ENCODE data around the gene EPB41L4B.

Gene EPB41L4B

DNA sequence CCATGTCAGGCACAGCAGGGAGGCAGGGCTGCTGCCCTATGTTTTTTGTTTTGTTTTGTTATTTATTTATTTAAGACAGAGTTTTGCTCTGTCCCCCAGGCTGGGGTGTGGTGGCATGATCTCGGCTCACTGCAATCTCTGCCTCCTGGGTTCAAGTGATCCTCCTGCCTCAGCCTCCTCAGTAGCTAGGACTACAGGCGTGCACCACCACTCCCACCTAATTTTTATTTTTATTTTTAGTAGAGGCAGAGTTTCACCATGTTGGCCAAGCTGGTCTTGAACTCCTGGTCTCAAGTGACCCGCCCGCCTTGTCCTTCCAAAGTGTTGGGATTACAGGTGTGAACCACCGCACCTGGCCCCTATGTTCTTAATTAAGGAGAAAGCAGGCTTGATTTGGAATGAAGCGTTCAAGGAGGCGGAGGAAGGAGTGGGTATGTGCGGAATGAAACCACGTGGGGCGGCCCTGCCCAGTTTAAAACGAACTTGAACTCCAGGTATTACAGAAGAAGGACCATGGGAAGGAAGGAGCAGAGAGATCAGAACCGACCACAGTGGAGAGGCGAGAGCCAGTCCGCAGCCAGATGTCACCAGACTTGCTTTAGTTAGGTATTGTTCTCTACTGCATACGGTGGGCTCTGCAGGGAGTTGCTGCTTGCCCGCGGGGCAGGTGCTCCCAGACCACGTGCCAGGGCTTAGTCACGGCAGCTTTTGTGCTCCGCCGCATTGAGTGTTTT, 34.9 kb upstream of the EPB41L4B start:
- Histone ChIP-seq H3K4me3 (ENCODE audit: low read depth, low read length) (no peak overlapping the region), H3K9me3 (ENCODE audit: control insufficient read depth, insufficient read depth, low read depth, low read length) (no peaks in the 10 kb centered on the region), H3K36me3 (ENCODE audit: control insufficient read depth in 2 of 2, insufficient read depth in 1 of 2, low read length in 2 of 2) (no peaks in the 10 kb centered on the region), H3K4me1 (ENCODE audit: control insufficient read depth, insufficient read depth, low read length) (no peaks in the 10 kb centered on the region), H3K27ac (ENCODE audit: extremely low read depth, low read depth, low read length) (no peak overlapping the region)
- CTCF ChIA-PET: no interaction called here
- TF ChIP-seq ZNF302 (tag by site-specific recombination; IDR thresholded peaks at IDR 0.05; ENCODE audit: low read depth) (no peak), ZNF146 (tag by site-specific recombination; IDR thresholded peaks at IDR 0.05) (no peak), ZNF10 (tag by site-specific recombination; IDR thresholded peaks at IDR 0.05) (no peak), GLI2 (tag by site-specific recombination; IDR thresholded peaks at IDR 0.05; ENCODE audit: borderline replicate concordance, low read depth) (no peak), ZSCAN23 (tag by site-specific recombination; IDR thresholded peaks at IDR 0.05) (no peak), ZNF548 (tag by site-specific recombination; IDR thresholded peaks at IDR 0.05) (no peak), ZNF350 (tag by site-specific recombination; IDR thresholded peaks at IDR 0.05) (no peak), ZFP41 (tag by site-specific recombination; IDR thresholded peaks at IDR 0.05; ENCODE audit: borderline replicate concordance) (no peak), ZNF544 (tag by site-specific recombination; IDR thresholded peaks at IDR 0.05) (no peak), ZNF24 (tag by site-specific recombination; IDR thresholded peaks at IDR 0.05) (no peak), ZNF654 (tag by site-specific recombination; IDR thresholded peaks at IDR 0.05; ENCODE audit: low read depth) (no peak), ZNF624 (tag by site-specific recombination; IDR thresholded peaks at IDR 0.05) (no peak)
- TF ChIP-seq, protein P1, sequence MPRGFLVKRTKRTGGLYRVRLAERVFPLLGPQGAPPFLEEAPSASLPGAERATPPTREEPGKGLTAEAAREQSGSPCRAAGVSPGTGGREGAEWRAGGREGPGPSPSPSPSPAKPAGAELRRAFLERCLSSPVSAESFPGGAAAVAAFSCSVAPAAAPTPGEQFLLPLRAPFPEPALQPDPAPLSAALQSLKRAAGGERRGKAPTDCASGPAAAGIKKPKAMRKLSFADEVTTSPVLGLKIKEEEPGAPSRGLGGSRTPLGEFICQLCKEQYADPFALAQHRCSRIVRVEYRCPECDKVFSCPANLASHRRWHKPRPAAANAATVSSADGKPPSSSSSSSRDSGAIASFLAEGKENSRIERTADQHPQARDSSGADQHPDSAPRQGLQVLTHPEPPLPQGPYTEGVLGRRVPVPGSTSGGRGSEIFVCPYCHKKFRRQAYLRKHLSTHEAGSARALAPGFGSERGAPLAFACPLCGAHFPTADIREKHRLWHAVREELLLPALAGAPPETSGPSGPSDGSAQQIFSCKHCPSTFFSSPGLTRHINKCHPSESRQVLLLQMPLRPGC (tag by site-specific recombination; IDR thresholded peaks at IDR 0.05): no peak
- TF ChIP-seq, protein P2, sequence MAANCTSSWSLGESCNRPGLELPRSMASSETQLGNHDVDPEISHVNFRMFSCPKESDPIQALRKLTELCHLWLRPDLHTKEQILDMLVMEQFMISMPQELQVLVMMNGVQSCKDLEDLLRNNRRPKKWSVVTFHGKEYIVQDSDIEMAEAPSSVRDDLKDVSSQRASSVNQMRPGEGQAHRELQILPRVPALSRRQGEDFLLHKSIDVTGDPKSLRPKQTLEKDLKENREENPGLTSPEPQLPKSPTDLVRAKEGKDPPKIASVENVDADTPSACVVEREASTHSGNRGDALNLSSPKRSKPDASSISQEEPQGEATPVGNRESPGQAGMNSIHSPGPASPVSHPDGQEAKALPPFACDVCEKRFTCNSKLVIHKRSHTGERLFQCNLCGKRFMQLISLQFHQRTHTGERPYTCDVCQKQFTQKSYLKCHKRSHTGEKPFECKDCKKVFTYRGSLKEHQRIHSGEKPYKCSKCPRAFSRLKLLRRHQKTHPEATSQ (tag by site-specific recombination; IDR thresholded peaks at IDR 0.05): no peak
- POLR2A ChIA-PET: no interaction called here

DNA sequence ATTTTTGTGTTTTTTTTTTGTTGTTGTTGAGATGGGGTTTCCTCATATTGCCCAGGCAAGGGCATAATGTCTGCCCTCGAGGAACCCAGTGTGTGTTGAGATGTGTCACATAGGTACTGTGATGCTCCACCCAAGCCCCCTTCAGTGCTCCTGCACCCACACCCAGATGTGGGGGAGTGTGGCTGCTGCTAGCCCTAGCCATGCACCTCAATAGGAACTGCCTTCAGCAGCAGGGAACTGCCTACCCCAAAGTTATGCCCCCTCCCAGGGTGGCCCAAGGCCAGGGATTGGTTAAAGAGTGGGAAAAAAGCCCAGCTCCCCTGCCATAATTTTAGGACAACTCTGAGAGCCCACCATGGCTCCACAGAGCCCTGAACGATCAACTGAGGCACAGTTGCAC, 33.3 kb upstream of the EPB41L4B start:
- H3K4me3 ChIP-seq (ENCODE audit: low read depth, low read length): no peak overlapping the region
- no peaks in the 10 kb centered on the region for H3K36me3 ChIP-seq (ENCODE audit: control insufficient read depth in 2 of 2, insufficient read depth in 1 of 2, low read length in 2 of 2)
- no peak for TF ChIP-seq ZNF555 (tag by site-specific recombination; conservative IDR thresholded peaks at IDR 0.05)
- no peak for TF ChIP-seq ZNF302 (tag by site-specific recombination; IDR thresholded peaks at IDR 0.05; ENCODE audit: low read depth)
- TF ChIP-seq ZNF157 (tag by site-specific recombination; IDR thresholded peaks at IDR 0.05): no peak
- no peak for TF ChIP-seq ZNF623 (tag by site-specific recombination; IDR thresholded peaks at IDR 0.05)
- TF ChIP-seq, protein P3, sequence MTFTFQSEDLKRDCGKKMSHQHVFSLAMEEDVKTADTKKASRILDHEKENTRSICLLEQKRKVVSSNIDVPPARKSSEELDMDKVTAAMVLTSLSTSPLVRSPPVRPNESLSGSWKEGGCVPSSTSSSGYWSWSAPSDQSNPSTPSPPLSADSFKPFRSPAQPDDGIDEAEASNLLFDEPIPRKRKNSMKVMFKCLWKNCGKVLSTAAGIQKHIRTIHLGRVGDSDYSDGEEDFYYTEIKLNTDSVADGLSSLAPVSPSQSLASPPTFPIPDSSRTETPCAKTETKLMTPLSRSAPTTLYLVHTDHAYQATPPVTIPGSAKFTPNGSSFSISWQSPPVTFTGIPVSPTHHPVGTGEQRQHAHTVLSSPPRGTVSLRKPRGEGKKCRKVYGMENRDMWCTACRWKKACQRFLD (tag by site-specific recombination; IDR thresholded peaks at IDR 0.05): no peak
- TF ChIP-seq, protein P4, sequence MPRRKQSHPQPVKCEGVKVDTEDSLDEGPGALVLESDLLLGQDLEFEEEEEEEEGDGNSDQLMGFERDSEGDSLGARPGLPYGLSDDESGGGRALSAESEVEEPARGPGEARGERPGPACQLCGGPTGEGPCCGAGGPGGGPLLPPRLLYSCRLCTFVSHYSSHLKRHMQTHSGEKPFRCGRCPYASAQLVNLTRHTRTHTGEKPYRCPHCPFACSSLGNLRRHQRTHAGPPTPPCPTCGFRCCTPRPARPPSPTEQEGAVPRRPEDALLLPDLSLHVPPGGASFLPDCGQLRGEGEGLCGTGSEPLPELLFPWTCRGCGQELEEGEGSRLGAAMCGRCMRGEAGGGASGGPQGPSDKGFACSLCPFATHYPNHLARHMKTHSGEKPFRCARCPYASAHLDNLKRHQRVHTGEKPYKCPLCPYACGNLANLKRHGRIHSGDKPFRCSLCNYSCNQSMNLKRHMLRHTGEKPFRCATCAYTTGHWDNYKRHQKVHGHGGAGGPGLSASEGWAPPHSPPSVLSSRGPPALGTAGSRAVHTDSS (tag by site-specific recombination; IDR thresholded peaks at IDR 0.05): no peak
- TF ChIP-seq ZNF37A (tag by site-specific recombination; IDR thresholded peaks at IDR 0.05): no peak
- TF ChIP-seq, protein P5, sequence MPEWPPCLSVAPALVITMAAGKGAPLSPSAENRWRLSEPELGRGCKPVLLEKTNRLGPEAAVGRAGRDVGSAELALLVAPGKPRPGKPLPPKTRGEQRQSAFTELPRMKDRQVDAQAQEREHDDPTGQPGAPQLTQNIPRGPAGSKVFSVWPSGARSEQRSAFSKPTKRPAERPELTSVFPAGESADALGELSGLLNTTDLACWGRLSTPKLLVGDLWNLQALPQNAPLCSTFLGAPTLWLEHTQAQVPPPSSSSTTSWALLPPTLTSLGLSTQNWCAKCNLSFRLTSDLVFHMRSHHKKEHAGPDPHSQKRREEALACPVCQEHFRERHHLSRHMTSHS (tag by site-specific recombination; IDR thresholded peaks at IDR 0.05): no peak
- TF ChIP-seq ZFP69B (tag by site-specific recombination; IDR thresholded peaks at IDR 0.05): no peak
- TF ChIP-seq, protein P2 (tag by site-specific recombination; IDR thresholded peaks at IDR 0.05): no peak
- H3K9me3 ChIP-seq (ENCODE audit: control insufficient read depth, insufficient read depth, low read depth, low read length): no peaks in the 10 kb centered on the region
- POLR2A ChIA-PET: no interaction called here
- H3K4me1 ChIP-seq (ENCODE audit: control insufficient read depth, insufficient read depth, low read length): no peaks in the 10 kb centered on the region
- CTCF ChIA-PET: interaction anchor here (0.7 to 1.4 kb wide), 3 partner anchors 8 to 885 kb away, joined by 3 to 5 read pairs (median 4); no protein-coding TSS in a partner anchor
- no peak overlapping the region for H3K27ac ChIP-seq (ENCODE audit: extremely low read depth, low read depth, low read length)

All from HEK293 (cell line).